Trophoblast cell (in vitro differentiated cells and primary cell): ENCODE results near the gene STAMBPL1.

Experiments
- DNase-seq, 2 donors: peaks; one replicate each; pipeline ENCODE4 v3.0.0-alpha.2; 2016
- H2AFZ ChIP-seq: 2 replicates; pipeline ENCODE4 v1.6.1; 2013; ENCODE audit warnings: low read length, moderate library complexity, mild to moderate bottlenecking; ENCODE audit not compliant: insufficient read depth, poor library complexity
- H2AK5ac ChIP-seq: 2 replicates; pipeline ENCODE4 v1.6.1; 2013; ENCODE audit warnings: mild to moderate bottlenecking, low read length
- H2BK120ac ChIP-seq: 2 replicates; pipeline ENCODE4 v1.6.1; 2013; ENCODE audit warnings: low read length, mild to moderate bottlenecking, moderate library complexity; ENCODE audit not compliant: insufficient read depth, poor library complexity
- H2BK12ac ChIP-seq: 2 replicates; pipeline ENCODE4 v1.6.1; 2013; ENCODE audit warnings: mild to moderate bottlenecking, low read length, moderate library complexity
- H2BK5ac ChIP-seq: 2 replicates; pipeline ENCODE4 v1.6.1; 2013; ENCODE audit warnings: low read length, low read depth, moderate library complexity, mild to moderate bottlenecking; ENCODE audit not compliant: poor library complexity
- H3K14ac ChIP-seq: 2 replicates; pipeline ENCODE4 v1.6.1; 2013; ENCODE audit warnings: mild to moderate bottlenecking, low read length
- H3K18ac ChIP-seq: 2 replicates; pipeline ENCODE4 v1.6.1; 2013; ENCODE audit warnings: mild to moderate bottlenecking, low read length
- H3K23ac ChIP-seq: 2 replicates; pipeline ENCODE4 v1.6.1; 2013; ENCODE audit warnings: low read length
- H3K27ac ChIP-seq: 2 replicates; pipeline ENCODE4 v1.5.1; 2013; ENCODE audit warnings: low read depth, mild to moderate bottlenecking, inconsistent platforms, low read length, moderate library complexity
- H3K27me3 ChIP-seq: 2 replicates; pipeline ENCODE4 v1.6.1; 2013; ENCODE audit warnings: inconsistent platforms, mild to moderate bottlenecking, low read length, moderate library complexity; ENCODE audit not compliant: insufficient read depth
- H3K36me3 ChIP-seq, 2 experiments: 1 replicate in 1 of 2; 2 replicates in 1 of 2; pipeline ENCODE4 v1.6.1; 2013; ENCODE audit warnings: low read length in 2 of 2, mild to moderate bottlenecking in 2 of 2, moderate library complexity in 1 of 2; ENCODE audit not compliant: insufficient read depth in 2 of 2, control insufficient read depth in 1 of 2
- H3K4ac ChIP-seq: 2 replicates; pipeline ENCODE4 v1.6.1; 2013; ENCODE audit warnings: low read depth, mild to moderate bottlenecking, low read length, moderate library complexity
- H3K4me1 ChIP-seq, 2 experiments: 1 replicate in 1 of 2; 2 replicates in 1 of 2; pipeline ENCODE4 v1.6.1; 2013; ENCODE audit warnings: low read length in 2 of 2, mild to moderate bottlenecking in 2 of 2, moderate library complexity in 1 of 2; ENCODE audit not compliant: insufficient read depth in 2 of 2, control insufficient read depth in 1 of 2
- H3K4me2 ChIP-seq: 2 replicates; pipeline ENCODE4 v1.6.1; 2013; ENCODE audit warnings: inconsistent platforms, mild to moderate bottlenecking, low read length, moderate library complexity
- H3K4me3 ChIP-seq: 2 replicates; pipeline ENCODE4 v1.5.1; 2013; ENCODE audit warnings: mild to moderate bottlenecking, low read depth, low read length, inconsistent platforms
- H3K79me1 ChIP-seq: one replicate; pipeline ENCODE4 v1.6.1; 2013; ENCODE audit warnings: low read length
- H3K79me2 ChIP-seq: 2 replicates; pipeline ENCODE4 v1.6.1; 2013; ENCODE audit warnings: low read length, mild to moderate bottlenecking; ENCODE audit not compliant: control insufficient read depth, insufficient read depth, poor library complexity
- H3K9ac ChIP-seq: 2 replicates; pipeline ENCODE4 v1.6.1; 2013; ENCODE audit warnings: mild to moderate bottlenecking, low read length
- H3K9me3 ChIP-seq: 2 replicates; pipeline ENCODE4 v1.6.1; 2013; ENCODE audit warnings: low read depth, mild to moderate bottlenecking, control low read depth, inconsistent platforms, low read length; ENCODE audit not compliant: insufficient read depth
- H4K12ac ChIP-seq: 2 replicates; pipeline ENCODE4 v1.6.1; 2013; ENCODE audit warnings: low read depth, mild to moderate bottlenecking, low read length, moderate library complexity
- H4K8ac ChIP-seq: 2 replicates; pipeline ENCODE4 v1.6.1; 2013; ENCODE audit warnings: low read depth, mild to moderate bottlenecking, low read length, moderate library complexity
- H4K91ac ChIP-seq: one replicate; pipeline ENCODE4 v1.6.1; 2013; ENCODE audit warnings: low read depth, mild to moderate bottlenecking, low read length, moderate library complexity
- WGBS: extraction: QIAGEN DNeasy Blood & Tissue Kit; methylation state at CpG from one replicate; pipeline ENCODE4 v1.1.7; 2013; ENCODE audit warnings: missing lambda C conversion rate; ENCODE audit not compliant: insufficient read length, insufficient coverage; ENCODE audit errors: extremely low coverage; 5-methylcytosine and 5-hydroxymethylcytosine counted together

Gene STAMBPL1

DNA sequence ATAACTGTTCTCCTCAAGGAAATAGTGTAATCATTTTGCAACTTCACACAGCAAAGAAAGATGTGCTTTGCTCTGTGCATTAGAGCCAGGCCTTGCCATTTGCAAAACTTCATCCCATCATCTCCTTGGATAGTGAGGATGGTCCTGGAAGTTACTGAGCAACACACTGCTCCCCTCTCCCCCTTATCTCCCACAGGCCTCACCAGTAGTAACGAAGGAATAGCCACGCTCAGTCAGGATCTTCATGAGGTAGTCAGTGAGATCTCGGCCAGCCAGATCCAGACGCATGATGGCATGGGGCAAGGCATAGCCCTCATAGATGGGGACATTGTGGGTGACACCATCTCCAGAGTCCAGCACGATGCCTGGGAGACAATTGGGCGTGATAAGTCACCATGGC, 61.0 kb downstream of the STAMBPL1 start:
- Histone ChIP-seq H3K27ac (no peak overlapping the region), H3K9ac (no peak overlapping the region), H4K8ac (no peak overlapping the region), H3K36me3 (peaks cover 6 to 22% of the 10 kb centered on the region in 2 experiments), H3K4me1 (no peaks in the 10 kb centered on the region), H2BK5ac (no peak overlapping the region), H3K14ac (no peak overlapping the region), H2BK12ac (no peak overlapping the region), H4K91ac (no peak overlapping the region), H4K12ac (no peak overlapping the region), H3K27me3 (no peaks in the 10 kb centered on the region), H3K79me1 (no peaks in the 10 kb centered on the region), H3K4me3 (no peak overlapping the region), H3K79me2 (no peaks in the 10 kb centered on the region), H3K18ac (no peak overlapping the region), H3K4me2 (no peak overlapping the region), H2AFZ (no peak overlapping the region), H2BK120ac (no peak overlapping the region), H3K4ac (no peak overlapping the region), H3K9me3 (no peaks in the 10 kb centered on the region), H2AK5ac (no peak overlapping the region), H3K23ac (no peak overlapping the region)
- no CpG with 5 or more reads among the region's 6 CpGs for WGBS
- DNase-seq, result no peak

DNA sequence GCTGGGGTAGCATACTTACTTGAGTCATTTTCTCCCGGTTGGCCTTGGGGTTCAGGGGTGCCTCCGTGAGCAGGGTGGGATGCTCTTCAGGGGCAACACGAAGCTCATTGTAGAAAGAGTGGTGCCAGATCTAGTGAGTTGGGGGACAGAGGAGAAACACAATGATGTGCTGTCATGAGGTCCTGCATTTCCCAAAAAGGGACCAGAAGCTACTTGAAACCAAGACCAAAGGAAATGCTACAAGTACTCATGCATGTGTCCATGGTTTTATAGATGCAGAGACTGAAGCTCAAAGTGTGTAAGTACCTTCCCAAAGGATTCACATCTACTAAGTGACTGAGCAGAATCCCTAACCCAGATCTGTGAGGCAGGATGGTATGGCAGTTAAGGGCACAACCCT, 63.7 kb downstream of the STAMBPL1 start:
- Histone ChIP-seq H4K91ac (no peak overlapping the region), H3K27ac (no peak overlapping the region), H3K36me3 (peaks cover 3 to 16% of the 10 kb centered on the region in 2 experiments), H3K4me1 (no peaks in the 10 kb centered on the region), H3K14ac (no peak overlapping the region), H4K12ac (no peak overlapping the region), H2AFZ (no peak overlapping the region), H3K18ac (no peak overlapping the region), H2BK12ac (no peak overlapping the region), H2BK5ac (no peak overlapping the region), H3K4me2 (no peak overlapping the region), H2AK5ac (no peak overlapping the region), H2BK120ac (no peak overlapping the region), H3K23ac (no peak overlapping the region), H3K4ac (no peak overlapping the region), H3K9me3 (no peaks in the 10 kb centered on the region), H3K4me3 (peak overlapping the region; percentile 18), H3K79me1 (no peaks in the 10 kb centered on the region), H3K9ac (peak overlapping the region; percentile 34), H3K27me3 (no peaks in the 10 kb centered on the region), H3K79me2 (no peaks in the 10 kb centered on the region), H4K8ac (no peak overlapping the region)
- no CpG with 5 or more reads among the region's 3 CpGs for WGBS
- no peak for DNase-seq

DNA sequence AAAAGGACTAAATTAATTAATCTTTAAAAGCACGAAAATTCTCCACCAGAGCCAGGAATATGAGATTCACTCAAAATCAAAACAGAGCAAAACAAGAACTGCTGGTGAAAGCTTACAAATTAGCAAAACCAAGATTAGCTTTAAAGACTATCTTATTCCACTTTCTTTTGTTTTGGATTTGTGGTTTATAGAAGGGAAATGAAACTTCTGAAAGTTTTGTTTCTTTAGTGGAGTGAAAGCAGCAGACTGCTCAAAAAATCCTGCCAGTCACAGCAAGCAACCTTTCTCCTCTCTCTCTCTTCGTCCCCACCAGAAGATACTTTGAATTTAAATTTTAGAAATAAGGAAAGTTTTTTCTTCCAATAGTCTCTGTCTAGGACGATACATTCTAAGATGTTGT, 64.8 kb downstream of the STAMBPL1 start:
- H3K23ac ChIP-seq, result no peak overlapping the region
- peaks cover 3 to 10% of the 10 kb centered on the region in 2 experiments for H3K36me3 ChIP-seq
- no peak overlapping the region for H4K8ac ChIP-seq
- H3K27ac ChIP-seq, result no peak overlapping the region
- no peak overlapping the region for H3K9ac ChIP-seq
- H2BK12ac ChIP-seq, result no peak overlapping the region
- WGBS, result no CpG with 5 or more reads among the region's 3 CpGs
- DNase-seq, result no peak
- no peak overlapping the region for H2BK120ac ChIP-seq
- no peaks in the 10 kb centered on the region for H3K9me3 ChIP-seq
- H3K4ac ChIP-seq, result no peak overlapping the region
- H4K12ac ChIP-seq, result no peak overlapping the region
- H3K4me2 ChIP-seq, result no peak overlapping the region
- H3K18ac ChIP-seq, result no peak overlapping the region
- H2AK5ac ChIP-seq, result no peak overlapping the region
- no peaks in the 10 kb centered on the region for H3K79me1 ChIP-seq
- H3K4me3 ChIP-seq, result no peak overlapping the region
- H4K91ac ChIP-seq, result no peak overlapping the region
- no peaks in the 10 kb centered on the region for H3K79me2 ChIP-seq
- H2AFZ ChIP-seq, result no peak overlapping the region
- no peak overlapping the region for H3K14ac ChIP-seq
- H3K4me1 ChIP-seq, result no peaks in the 10 kb centered on the region
- no peaks in the 10 kb centered on the region for H3K27me3 ChIP-seq
- no peak overlapping the region for H2BK5ac ChIP-seq

DNA sequence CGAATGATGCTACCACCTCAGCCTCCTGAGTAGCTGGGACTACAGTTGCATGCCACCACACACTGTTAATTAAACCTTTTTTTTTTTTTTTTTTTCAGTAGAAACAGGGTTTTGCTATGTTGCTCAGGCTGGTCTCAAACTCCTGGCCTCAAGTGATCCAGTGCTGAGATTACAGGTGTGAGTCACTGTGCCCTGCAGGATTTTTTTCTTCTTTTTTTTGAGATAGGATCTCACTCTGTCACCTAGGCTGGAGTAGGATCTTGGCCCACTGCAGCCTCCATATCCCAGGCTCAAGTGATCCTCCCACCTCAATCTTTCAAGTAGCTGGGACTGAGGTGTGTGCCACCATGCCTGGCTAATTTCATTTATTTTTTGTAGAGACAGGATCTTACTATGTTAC, 66.2 kb downstream of the STAMBPL1 start:
- H3K9ac ChIP-seq, result no peak overlapping the region
- H3K4me3 ChIP-seq, result no peak overlapping the region
- H3K79me2 ChIP-seq, result no peaks in the 10 kb centered on the region
- H3K4me1 ChIP-seq, result peaks cover 0 to 2% of the 10 kb centered on the region in 2 experiments
- H3K79me1 ChIP-seq, result no peaks in the 10 kb centered on the region
- H3K4ac ChIP-seq, result no peak overlapping the region
- no peak overlapping the region for H3K18ac ChIP-seq
- no peak overlapping the region for H4K91ac ChIP-seq
- H3K9me3 ChIP-seq, result no peaks in the 10 kb centered on the region
- peak; percentile 29 to 61 for DNase-seq
- H2BK5ac ChIP-seq, result no peak overlapping the region
- H3K4me2 ChIP-seq, result no peak overlapping the region
- H4K12ac ChIP-seq, result no peak overlapping the region
- no peak overlapping the region for H4K8ac ChIP-seq
- no CpG with 5 or more reads among the region's 1 CpG for WGBS
- H2AK5ac ChIP-seq, result no peak overlapping the region
- H3K27me3 ChIP-seq, result no peaks in the 10 kb centered on the region
- H2BK120ac ChIP-seq, result no peak overlapping the region
- peaks cover 3 to 7% of the 10 kb centered on the region in 2 experiments for H3K36me3 ChIP-seq
- no peak overlapping the region for H2BK12ac ChIP-seq
- no peak overlapping the region for H3K14ac ChIP-seq
- no peak overlapping the region for H3K23ac ChIP-seq
- H2AFZ ChIP-seq, result no peak overlapping the region
- H3K27ac ChIP-seq, result no peak overlapping the region
